IMR-90 (cell line): ENCODE results near the gene TP63. TPM values are rescaled to one million over a fixed set of nuclear protein-coding genes. Genes with fewer than 3 reads are reported as not detected.

Experiments
- ATAC-seq: fragments of 200-7000 bp; cut with Tn5 transposase; 2 replicates; pipeline ENCODE4 v1.9.1; 2020; ENCODE audit warnings: low read depth, mild to moderate bottlenecking, moderate library complexity
- BruUV-seq: library from RNA; stranded (reverse); fragments of 400-500 nt; replicated peaks from 2 replicates; lab custom pipeline; 2021; lab: Mats Ljungman, UMichigan
- CTCF ChIA-PET: fragments of 300-600 bp; formaldehyde crosslinking; extraction: SDS; loops from one replicate; lab custom pipeline; 2021; ENCODE audit warnings: antibody characterized with exemption; lab: Yijun Ruan, JAX
- POLR2A ChIA-PET: fragments of 300-600 bp; sonication (Branson Sonifier 250); formaldehyde crosslinking; loops from one replicate; lab custom pipeline; 2022; ENCODE audit warnings: antibody characterized with exemption; ENCODE audit not compliant: unreplicated experiment; lab: Charles Lee
- DNase-seq: peaks from one replicate; pipeline ENCODE4 v3.0.0; 2013
- H2AFZ ChIP-seq: replicated peaks from 2 replicates; pipeline ENCODE3; 2013; ENCODE audit warnings: low read length, mild to moderate bottlenecking; ENCODE audit not compliant: poor library complexity
- H2AK5ac ChIP-seq: 2 replicates; pipeline ENCODE4 v1.6.1; 2013; ENCODE audit warnings: low read depth, low read length, inconsistent platforms
- H2AK9ac ChIP-seq: replicated peaks from 2 replicates; pipeline ENCODE3; 2013; ENCODE audit warnings: mild to moderate bottlenecking, low read depth, low read length, moderate library complexity; ENCODE audit not compliant: poor library complexity
- H2BK120ac ChIP-seq: 2 replicates; pipeline ENCODE4 v1.6.1; 2013; ENCODE audit warnings: low read depth, low read length, inconsistent platforms
- H2BK15ac ChIP-seq: 3 replicates; pipeline ENCODE4 v1.6.1; 2013; ENCODE audit warnings: low read depth, low read length, inconsistent platforms
- H2BK20ac ChIP-seq: 2 replicates; pipeline ENCODE4 v1.6.1; 2013; ENCODE audit warnings: low read depth, mild to moderate bottlenecking, inconsistent platforms, low read length, moderate library complexity
- H2BK5ac ChIP-seq: 2 replicates; pipeline ENCODE4 v1.6.1; 2013; ENCODE audit warnings: mild to moderate bottlenecking, low read depth, low read length, inconsistent platforms; ENCODE audit not compliant: poor library complexity, severe bottlenecking
- H3K14ac ChIP-seq: replicated peaks from 2 replicates; pipeline ENCODE4 v1.6.1; 2013; ENCODE audit warnings: low read depth, low read length, inconsistent platforms
- H3K18ac ChIP-seq: 2 replicates; pipeline ENCODE4 v1.6.1; 2013; ENCODE audit warnings: low read depth, low read length, control low read depth
- H3K23ac ChIP-seq: 2 replicates; pipeline ENCODE4 v1.6.1; 2013; ENCODE audit warnings: low read depth, low read length, inconsistent platforms
- H3K27ac ChIP-seq: 2 replicates; pipeline ENCODE4 v1.5.1; 2013; ENCODE audit warnings: mild to moderate bottlenecking, control low read depth, low read length; ENCODE audit not compliant: insufficient read depth
- H3K27me3 ChIP-seq: 2 replicates; pipeline ENCODE4 v1.6.1; 2013; ENCODE audit warnings: low read length; ENCODE audit not compliant: control insufficient read depth, insufficient read depth
- H3K36me3 ChIP-seq: 2 replicates; pipeline ENCODE4 v1.6.1; 2013; ENCODE audit warnings: low read length, mixed read lengths; ENCODE audit not compliant: control insufficient read depth, insufficient read depth
- H3K4ac ChIP-seq: 2 replicates; pipeline ENCODE4 v1.6.1; 2013; ENCODE audit warnings: low read depth, low read length, inconsistent platforms
- H3K4me1 ChIP-seq: 2 replicates; pipeline ENCODE4 v1.6.1; 2013; ENCODE audit warnings: low read length, mixed read lengths; ENCODE audit not compliant: control insufficient read depth, insufficient read depth
- H3K4me2 ChIP-seq: 2 replicates; pipeline ENCODE4 v1.6.1; 2013; ENCODE audit warnings: low read depth, mild to moderate bottlenecking, control low read depth, low read length, moderate library complexity
- H3K4me3 ChIP-seq: 2 replicates; pipeline ENCODE4 v1.5.1; 2013; ENCODE audit warnings: low read depth, mild to moderate bottlenecking, control low read depth, low read length, moderate library complexity; ENCODE audit not compliant: insufficient read depth
- H3K56ac ChIP-seq: 2 replicates; pipeline ENCODE4 v1.6.1; 2013; ENCODE audit warnings: low read length, inconsistent platforms; ENCODE audit not compliant: insufficient read depth; ENCODE audit errors: extremely low read depth
- H3K79me1 ChIP-seq, 2 experiments: 2 replicates each; pipeline ENCODE4 v1.6.1; 2013; ENCODE audit warnings: low read length in 2 of 2, inconsistent platforms in 1 of 2, low read depth in 1 of 2
- H3K9ac ChIP-seq: 2 replicates; pipeline ENCODE4 v1.6.1; 2013; ENCODE audit warnings: low read depth, low read length, control low read depth
- H3K9me1 ChIP-seq: 2 replicates; pipeline ENCODE4 v1.6.1; 2013; ENCODE audit warnings: low read length, inconsistent platforms; ENCODE audit not compliant: insufficient read depth
- H3K9me3 ChIP-seq: 2 replicates; pipeline ENCODE4 v1.6.1; 2013; ENCODE audit warnings: low read length; ENCODE audit not compliant: control insufficient read depth, insufficient read depth
- H4K20me1 ChIP-seq: 2 replicates; pipeline ENCODE4 v1.6.1; 2013; ENCODE audit warnings: low read length, inconsistent platforms; ENCODE audit not compliant: insufficient read depth
- H4K5ac ChIP-seq: 2 replicates; pipeline ENCODE4 v1.6.1; 2013; ENCODE audit warnings: mild to moderate bottlenecking, low read depth, low read length, control low read depth
- H4K8ac ChIP-seq, 2 experiments: 2 replicates each; pipeline ENCODE4 v1.6.1; 2013; ENCODE audit warnings: low read depth in 2 of 2, low read length in 2 of 2, control low read depth in 1 of 2, inconsistent platforms in 1 of 2
- H4K91ac ChIP-seq: 2 replicates; pipeline ENCODE4 v1.6.1; 2013; ENCODE audit warnings: low read depth, low read length, inconsistent platforms; ENCODE audit not compliant: insufficient read depth
- MAFK ChIP-seq: IDR thresholded peaks from 2 replicates; pipeline ENCODE4 v1.6.1; 2012; ENCODE audit warnings: low read depth, low read length, improper control_type of control experiment
- WGBS, 2 experiments: methylation state at CpG; one replicate each; pipeline versions ENCODE4 v1.1.5 to v1.1.7; 2013; ENCODE audit warnings: missing lambda C conversion rate in 2 of 2; ENCODE audit not compliant: insufficient read length in 1 of 2; ENCODE audit errors: extremely low coverage in 2 of 2; 5-methylcytosine and 5-hydroxymethylcytosine counted together
- dilution Hi-C: fragments of 300-500 bp; cut with HindIII; formaldehyde crosslinking; loops from one replicate; pipeline ENCODE4 v1.14.3; 2018; ENCODE audit warnings: low sequenced_read_pairs; ENCODE audit not compliant: unreplicated experiment
- in situ Hi-C: fragments of 300-500 bp; cut with MboI; formaldehyde crosslinking; loops from 3 replicates; pipeline ENCODE4 v1.14.3; 2019; ENCODE audit warnings: low sequenced_read_pairs, inconsistent platforms, mixed read lengths
- intact Hi-C: fragments of 100-400 bp; cut with micrococcal nuclease; formaldehyde crosslinking; loops from 2 replicates; pipeline ENCODE4 v1.10.0; 2022
- polyA plus RNA-seq, 3 experiments: library from polyadenylated mRNA; depleted of rRNA; stranded (reverse); fragments of >200 nt; gene quantifications; 2 replicates each; pipeline ENCODE4 v1.2.3, GENCODE V29; 2012; ENCODE audit warnings: low replicate concordance in 1 of 3
- total RNA-seq: library from RNA; depleted of rRNA; stranded (reverse); fragments of >200 nt; gene quantifications from 2 replicates; pipeline ENCODE4 v1.2.3, GENCODE V29; 2012
- TF ChIP-seq, protein P1 (sequence below): fragments of 150-350 bp; IDR thresholded peaks from 2 replicates; pipeline ENCODE4 v1.6.1; 2017; ENCODE audit warnings: mild to moderate bottlenecking, antibody characterized with exemption, low read length, low read depth

The TP63 gene
- total and polyA plus RNA-seq, 2 of the 4 experiments (the other 2 are of a cell fraction), result not detected

DNA sequence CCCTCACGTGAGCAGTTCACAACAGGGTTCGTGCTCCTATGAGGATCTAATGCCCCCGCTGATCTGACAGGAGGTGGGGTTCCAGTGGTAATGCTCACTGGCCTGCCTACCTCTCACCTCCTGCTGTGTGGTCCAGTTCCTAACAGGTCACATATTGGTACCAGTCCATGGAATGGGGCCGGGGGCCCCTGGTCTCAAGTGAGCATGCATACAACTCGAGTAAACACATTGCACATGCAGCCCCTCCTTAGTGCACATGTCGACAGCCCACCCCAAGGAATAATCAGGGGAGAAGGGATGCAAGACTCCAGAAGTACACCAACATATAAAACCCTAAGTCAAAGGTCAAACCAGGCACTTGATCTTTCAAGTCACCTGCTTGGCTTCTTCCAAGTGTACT is 127.0 kb downstream of the TP63 start:
- H2AK9ac ChIP-seq, result no peak overlapping the region
- H4K20me1 ChIP-seq, result no peaks in the 10 kb centered on the region
- H3K9me1 ChIP-seq, result no peaks in the 10 kb centered on the region
- no TSS peak for BruUV-seq
- H3K4ac ChIP-seq, result no peak overlapping the region
- no peak overlapping the region for H2AK5ac ChIP-seq
- H3K79me1 ChIP-seq, result no peaks in the 10 kb centered on the region
- ATAC-seq, result no peak
- no peak overlapping the region for H3K4me2 ChIP-seq
- dilution Hi-C loops (no loop called here), in situ Hi-C loops (no loop called here), intact Hi-C loops (no loop called here)
- CTCF ChIA-PET, result no interaction called here
- no peaks in the 10 kb centered on the region for H3K4me1 ChIP-seq
- no peak overlapping the region for H3K4me3 ChIP-seq
- no peak overlapping the region for H2BK120ac ChIP-seq
- H4K5ac ChIP-seq, result no peak overlapping the region
- H3K18ac ChIP-seq, result no peak overlapping the region
- H3K9ac ChIP-seq, result no peak overlapping the region
- no peak for TF ChIP-seq MAFK
- TF ChIP-seq, protein P1, sequence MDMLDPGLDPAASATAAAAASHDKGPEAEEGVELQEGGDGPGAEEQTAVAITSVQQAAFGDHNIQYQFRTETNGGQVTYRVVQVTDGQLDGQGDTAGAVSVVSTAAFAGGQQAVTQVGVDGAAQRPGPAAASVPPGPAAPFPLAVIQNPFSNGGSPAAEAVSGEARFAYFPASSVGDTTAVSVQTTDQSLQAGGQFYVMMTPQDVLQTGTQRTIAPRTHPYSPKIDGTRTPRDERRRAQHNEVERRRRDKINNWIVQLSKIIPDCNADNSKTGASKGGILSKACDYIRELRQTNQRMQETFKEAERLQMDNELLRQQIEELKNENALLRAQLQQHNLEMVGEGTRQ, result no peak
- H3K27ac ChIP-seq, result no peak overlapping the region
- WGBS, 2 experiments, result no CpG with 5 or more reads among the region's 6 CpGs
- no peak overlapping the region for H3K23ac ChIP-seq
- no peak for DNase-seq
- no peaks in the 10 kb centered on the region for H3K9me3 ChIP-seq
- H2BK20ac ChIP-seq, result no peak overlapping the region
- no peak overlapping the region for H4K8ac ChIP-seq
- POLR2A ChIA-PET, result no interaction called here
- H2BK5ac ChIP-seq, result no peak overlapping the region
- H3K27me3 ChIP-seq, result no peaks in the 10 kb centered on the region; the same call in 1 of the 2 replicates
- no peak overlapping the region for H3K56ac ChIP-seq
- H3K36me3 ChIP-seq, result no peaks in the 10 kb centered on the region
- H3K14ac ChIP-seq, result no peak overlapping the region
- H2BK15ac ChIP-seq, result no peak overlapping the region
- no peak overlapping the region for H2AFZ ChIP-seq
- no peak overlapping the region for H4K91ac ChIP-seq
